GM12878 (cell line): Measurements from ENCODE around the gene NXPE2. TPM values are rescaled to one million over a fixed set of nuclear protein-coding genes. Genes with fewer than 3 reads are reported as not detected.

Source experiments
- ATAC-seq: fragments of 200-7000 bp; cut with Tn5 transposase; 3 replicates; pipeline ENCODE4 v1.9.1; 2020; ENCODE audit warnings: mild to moderate bottlenecking, moderate library complexity
- BruUV-seq: library from RNA; stranded (reverse); fragments of 400-500 nt; replicated peaks from 2 replicates; lab custom pipeline; 2021; lab: Mats Ljungman, UMichigan
- CTCF ChIA-PET: fragments of 300-600 bp; sonication (Branson Sonifier 250); formaldehyde crosslinking; extraction: SDS; loops from one replicate; lab custom pipeline; 2021; ENCODE audit warnings: inconsistent platforms; lab: Yijun Ruan, JAX
- POLR2A ChIA-PET: fragments of 350-600 bp; formaldehyde crosslinking; extraction: SDS; loops from one replicate; lab custom pipeline; 2021; ENCODE audit warnings: inconsistent platforms; lab: Charles Lee
- RAD21 ChIA-PET: fragments of 300-600 bp; sonication (Branson Sonifier 250); formaldehyde crosslinking; loops from one replicate; lab custom pipeline; 2023; ENCODE audit warnings: antibody characterized with exemption; ENCODE audit not compliant: unreplicated experiment; lab: Charles Lee
- SMC1A ChIA-PET: fragments of 300-600 bp; sonication (Branson Sonifier 250); formaldehyde crosslinking; loops from one replicate; lab custom pipeline; 2023; ENCODE audit not compliant: unreplicated experiment, uncharacterized antibody; lab: Charles Lee
- DNase-seq: peaks from one replicate; pipeline ENCODE4 v3.0.0-alpha.2; 2011; ENCODE audit warnings: low read depth, low spot score
- FAIRE-seq: peaks from 3 replicates; lab custom pipeline; 2011; peaks lifted over from hg19 to GRCh38; lab: Jason Lieb, UNC
- H2AFZ ChIP-seq: 2 replicates; pipeline ENCODE4 v1.6.0; 2011; ENCODE audit warnings: low read depth, low read length, control low read depth; ENCODE audit not compliant: control insufficient read depth
- H3K27ac ChIP-seq: 2 replicates; pipeline ENCODE4 v1.5.1; 2011; ENCODE audit warnings: control low read depth; ENCODE audit not compliant: control insufficient read depth, insufficient read depth
- H3K27me3 ChIP-seq, 2 experiments: replicated peaks in 1 of 2; 2 replicates each; pipeline versions ENCODE4 v1.6.0 to v1.6.1; 2011; ENCODE audit warnings: low read length in 1 of 2; ENCODE audit not compliant: control insufficient read depth in 2 of 2, insufficient read depth in 2 of 2
- H3K36me3 ChIP-seq, 2 experiments: 2 replicates each; pipeline ENCODE4 v1.5.1; 2011; ENCODE audit warnings: low read length in 1 of 2; ENCODE audit not compliant: control insufficient read depth in 2 of 2, insufficient read depth in 2 of 2
- H3K4me1 ChIP-seq: 2 replicates; pipeline ENCODE4 v1.6.1; 2011; ENCODE audit warnings: mild to moderate bottlenecking, low read length, moderate library complexity, mixed read lengths; ENCODE audit not compliant: control insufficient read depth, insufficient read depth
- H3K4me2 ChIP-seq: 2 replicates; pipeline ENCODE4 v1.6.0; 2011; ENCODE audit warnings: control low read depth; ENCODE audit not compliant: control insufficient read depth, insufficient read depth
- H3K4me3 ChIP-seq: fragments of 200-600 bp; sonication (generic); 2 replicates; pipeline ENCODE4 v1.5.1; 2016
- H3K79me2 ChIP-seq: 2 replicates; pipeline ENCODE4 v1.6.0; 2011; ENCODE audit warnings: low read length; ENCODE audit not compliant: control insufficient read depth, insufficient read depth
- H3K9ac ChIP-seq: 2 replicates; pipeline ENCODE4 v1.8.0; 2011; ENCODE audit warnings: low read length, control low read depth, mixed read lengths; ENCODE audit not compliant: control insufficient read depth, insufficient read depth
- H3K9me3 ChIP-seq: replicated peaks from 3 replicates; pipeline ENCODE4 v1.5.1; 2011; ENCODE audit warnings: mild to moderate bottlenecking, low read length; ENCODE audit not compliant: control insufficient read depth, insufficient read depth
- H4K20me1 ChIP-seq: 2 replicates; pipeline ENCODE4 v1.6.0; 2011; ENCODE audit not compliant: control insufficient read depth, insufficient read depth
- ATF7 ChIP-seq: fragments of 450-650 bp; IDR thresholded peaks from 2 replicates; pipeline ENCODE4 v1.6.1; 2016; ENCODE audit warnings: low read depth, mild to moderate bottlenecking
- BMI1 ChIP-seq: fragments of 450-650 bp; IDR thresholded peaks from 2 replicates; pipeline ENCODE4 v1.6.1; 2016; ENCODE audit warnings: mild to moderate bottlenecking, moderate library complexity, borderline replicate concordance
- BRCA1 ChIP-seq: IDR thresholded peaks from 2 replicates; pipeline ENCODE4 v1.6.1; 2011; ENCODE audit warnings: low read depth, low read length, improper control_type of control experiment
- CREM ChIP-seq: IDR thresholded peaks from 2 replicates; pipeline ENCODE4 v1.6.1; 2014; ENCODE audit warnings: antibody characterized with exemption, low read depth
- ETV6 ChIP-seq, 2 experiments: fragments of 450-650 bp in 1 of 2; IDR thresholded peaks in 1 of 2; conservative IDR thresholded peaks in 1 of 2; 2 replicates each; pipeline ENCODE4 v1.6.1; 2014; ENCODE audit warnings: antibody characterized with exemption in 1 of 2, borderline replicate concordance in 1 of 2, low read depth in 1 of 2, mild to moderate bottlenecking in 1 of 2, moderate library complexity in 1 of 2
- GABPA ChIP-seq: IDR thresholded peaks from 2 replicates; pipeline ENCODE4 v1.6.1; 2014; ENCODE audit warnings: antibody characterized with exemption, low read depth, mild to moderate bottlenecking, inconsistent platforms
- KAT2A ChIP-seq: conservative IDR thresholded peaks from 2 replicates; pipeline ENCODE4 v1.6.1; 2011; ENCODE audit warnings: low read depth, low read length; ENCODE audit not compliant: control insufficient read depth
- NR2C1 ChIP-seq: fragments of 450-650 bp; IDR thresholded peaks from 2 replicates; pipeline ENCODE4 v1.6.1; 2017; ENCODE audit warnings: antibody characterized with exemption, mild to moderate bottlenecking, moderate library complexity
- RCOR1 ChIP-seq: conservative IDR thresholded peaks from 2 replicates; pipeline ENCODE4 v1.6.1; 2012; ENCODE audit warnings: low read depth, low read length, improper control_type of control experiment
- SPI1 ChIP-seq: IDR thresholded peaks from 2 replicates; pipeline ENCODE4 v1.6.1; 2011; ENCODE audit warnings: low read depth, mild to moderate bottlenecking, low read length, moderate library complexity, borderline replicate concordance; ENCODE audit not compliant: insufficient read depth
- TCF7 ChIP-seq: IDR thresholded peaks from 2 replicates; pipeline ENCODE4 v1.6.1; 2014; ENCODE audit warnings: antibody characterized with exemption, borderline replicate concordance
- YBX1 ChIP-seq: fragments of 450-650 bp; IDR thresholded peaks from 2 replicates; pipeline ENCODE4 v1.6.1; 2016; ENCODE audit warnings: antibody characterized with exemption
- ZNF274 ChIP-seq: IDR thresholded peaks from one replicate; pipeline ENCODE4 v1.8.0; 2011; ENCODE audit not compliant: insufficient read length, insufficient read depth
- ZNF622 ChIP-seq: fragments of 450-650 bp; IDR thresholded peaks from 2 replicates; pipeline ENCODE4 v1.6.1; 2017; ENCODE audit warnings: mild to moderate bottlenecking, inconsistent platforms
- ZZZ3 ChIP-seq: IDR thresholded peaks from 2 replicates; pipeline ENCODE4 v1.6.1; 2011; ENCODE audit warnings: low read depth; ENCODE audit not compliant: control insufficient read depth, insufficient read length
- whole genome bisulfite sequencing: methylation state at CpG from one replicate; pipeline ENCODE4 v1.1.6; 2016; ENCODE audit warnings: low lambda C conversion rate; ENCODE audit not compliant: insufficient replicate concordance, insufficient coverage; ENCODE audit errors: missing lambda C conversion rate; 5-methylcytosine and 5-hydroxymethylcytosine counted together
- in situ Hi-C: fragments of 300-500 bp; cut with MboI; formaldehyde crosslinking; loops from 9 replicates; pipeline ENCODE4 v1.14.3; 2018; ENCODE audit warnings: mixed read lengths
- intact Hi-C: fragments of 100-400 bp; cut with micrococcal nuclease; formaldehyde crosslinking; loops from one replicate; pipeline ENCODE4 v1.14.2; 2022; ENCODE audit not compliant: unreplicated experiment
- polyA plus RNA-seq, 11 experiments: library from polyadenylated mRNA; depleted of rRNA in 4 of 11; unstranded in 6 of 11; stranded (reverse) in 5 of 11; fragments of >200 nt; fragmentation: Nextera tagmentation in 4 of 11; fragmentation: Illumina TruSeq in 1 of 11; extraction: Ambion mirVana in 4 of 11; extraction: Trizol in 1 of 11; gene quantifications; 1 replicate in 1 of 11; 2 replicates in 10 of 11; pipeline versions ENCODE4 v1.2.1 to v1.2.3, GENCODE V29; 2011 to 2016; ENCODE audit warnings: inconsistent platforms in 2 of 11, missing spikeins in 2 of 11, low read depth in 1 of 11
- total RNA-seq, 4 experiments: library from RNA; depleted of rRNA in 3 of 4; stranded (reverse); fragments of >200 nt in 3 of 4; fragmentation: Illumina TruSeq in 1 of 4; extraction: Trizol in 1 of 4; gene quantifications; 2 replicates each; pipeline versions ENCODE4 v1.2.1 to v1.2.3, GENCODE V29; 2013 to 2021
- TF ChIP-seq, protein P1 (sequence below): fragments of 450-650 bp; conservative IDR thresholded peaks from 2 replicates; pipeline ENCODE4 v1.6.1; 2017; ENCODE audit warnings: mild to moderate bottlenecking, moderate library complexity
- TF ChIP-seq, protein P2 (sequence below): fragments of 150-350 bp; IDR thresholded peaks from 2 replicates; pipeline ENCODE4 v1.6.1; 2014; ENCODE audit warnings: mild to moderate bottlenecking, low read depth, low read length
- TF ChIP-seq, protein P3 (sequence below): IDR thresholded peaks from 2 replicates; pipeline ENCODE4 v1.6.1; 2011; ENCODE audit warnings: low read depth, low read length, improper control_type of control experiment, borderline replicate concordance

NXPE2 gene
- total and polyA plus RNA-seq, 10 of the 15 experiments (the other 5 are each of a cell fraction or from before 2014, with no cell fraction given), result not detected

DNA sequence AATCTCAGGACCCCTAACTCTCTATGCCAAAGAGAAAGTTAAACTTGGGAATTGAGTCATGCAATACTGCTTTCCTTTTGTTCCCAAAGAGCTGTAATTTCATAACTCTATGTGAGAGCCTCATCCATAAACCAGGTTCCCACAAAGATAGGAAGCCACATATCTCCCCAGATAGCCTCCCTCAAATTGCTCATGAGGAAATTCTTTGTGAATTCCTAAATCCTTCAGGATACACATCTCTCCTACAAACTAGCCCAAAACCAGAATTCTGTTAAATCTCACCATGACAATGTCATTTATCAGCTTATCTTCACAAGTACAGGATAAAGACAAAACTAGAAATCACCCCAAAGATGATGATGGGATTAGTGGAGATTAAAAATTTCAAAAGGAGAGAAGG lies 4.7 kb upstream of the NXPE2 start (continued):
- TF ChIP-seq ETV6 (conservative IDR thresholded peaks at IDR 0.05 in 1 of 2, IDR thresholded peaks at IDR 0.05 in 1 of 2; ENCODE audit: borderline replicate concordance in 1 of 2, low read depth in 1 of 2) (no peak), CREM (no peak), RCOR1 (no peak), KAT2A (no peak), TCF7 (no peak), ZNF622 (no peak), ZNF274 (no peak)
- TF ChIP-seq, all 136 proteins: peak for 0

DNA sequence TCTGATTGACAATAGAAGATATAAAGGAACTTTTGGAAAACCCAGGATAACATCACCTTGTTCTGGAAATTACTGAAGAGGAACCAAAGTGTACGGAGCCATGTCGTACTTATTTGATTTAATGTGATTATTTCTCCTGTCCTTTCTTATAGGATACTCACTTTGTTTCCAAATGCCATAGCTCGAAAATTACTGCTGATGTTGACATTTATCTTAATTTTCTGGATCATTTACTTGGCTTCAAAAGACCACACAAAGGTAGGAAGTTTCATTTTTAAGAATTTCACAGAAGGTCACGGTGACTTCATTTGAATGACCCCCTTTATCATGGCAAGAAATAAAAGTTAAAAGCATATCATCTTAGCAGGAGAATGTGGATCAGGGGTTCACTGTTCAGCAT lies 1.2 kb downstream of the NXPE2 start:
- no peak for FAIRE-seq
- no TSS peak for BruUV-seq
- ChIA-PET SMC1A (no interaction called here), CTCF (no interaction called here), POLR2A (no interaction called here), RAD21 (no interaction called here)
- Histone ChIP-seq H3K27me3 (no peaks in the 10 kb centered on the region), H3K4me1 (no peaks in the 10 kb centered on the region), H3K9me3 (peaks cover 3% of the 10 kb centered on the region; the same call in 1 of the 3 replicates), H3K9ac (no peak overlapping the region), H4K20me1 (no peaks in the 10 kb centered on the region), H3K36me3 (no peaks in the 10 kb centered on the region), H3K79me2 (no peaks in the 10 kb centered on the region), H3K4me3 (no peak overlapping the region), H2AFZ (no peak overlapping the region), H3K4me2 (no peak overlapping the region), H3K27ac (no peak overlapping the region)
- no peak for DNase-seq
- TF ChIP-seq, protein P1, sequence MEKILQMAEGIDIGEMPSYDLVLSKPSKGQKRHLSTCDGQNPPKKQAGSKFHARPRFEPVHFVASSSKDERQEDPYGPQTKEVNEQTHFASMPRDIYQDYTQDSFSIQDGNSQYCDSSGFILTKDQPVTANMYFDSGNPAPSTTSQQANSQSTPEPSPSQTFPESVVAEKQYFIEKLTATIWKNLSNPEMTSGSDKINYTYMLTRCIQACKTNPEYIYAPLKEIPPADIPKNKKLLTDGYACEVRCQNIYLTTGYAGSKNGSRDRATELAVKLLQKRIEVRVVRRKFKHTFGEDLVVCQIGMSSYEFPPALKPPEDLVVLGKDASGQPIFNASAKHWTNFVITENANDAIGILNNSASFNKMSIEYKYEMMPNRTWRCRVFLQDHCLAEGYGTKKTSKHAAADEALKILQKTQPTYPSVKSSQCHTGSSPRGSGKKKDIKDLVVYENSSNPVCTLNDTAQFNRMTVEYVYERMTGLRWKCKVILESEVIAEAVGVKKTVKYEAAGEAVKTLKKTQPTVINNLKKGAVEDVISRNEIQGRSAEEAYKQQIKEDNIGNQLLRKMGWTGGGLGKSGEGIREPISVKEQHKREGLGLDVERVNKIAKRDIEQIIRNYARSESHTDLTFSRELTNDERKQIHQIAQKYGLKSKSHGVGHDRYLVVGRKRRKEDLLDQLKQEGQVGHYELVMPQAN, result no peak
- TF ChIP-seq SPI1 (no peak), BRCA1 (no peak), GABPA (no peak), YBX1 (no peak), ATF7 (no peak), NR2C1 (no peak), BMI1 (no peak), ZZZ3 (no peak)
- TF ChIP-seq, protein P2, sequence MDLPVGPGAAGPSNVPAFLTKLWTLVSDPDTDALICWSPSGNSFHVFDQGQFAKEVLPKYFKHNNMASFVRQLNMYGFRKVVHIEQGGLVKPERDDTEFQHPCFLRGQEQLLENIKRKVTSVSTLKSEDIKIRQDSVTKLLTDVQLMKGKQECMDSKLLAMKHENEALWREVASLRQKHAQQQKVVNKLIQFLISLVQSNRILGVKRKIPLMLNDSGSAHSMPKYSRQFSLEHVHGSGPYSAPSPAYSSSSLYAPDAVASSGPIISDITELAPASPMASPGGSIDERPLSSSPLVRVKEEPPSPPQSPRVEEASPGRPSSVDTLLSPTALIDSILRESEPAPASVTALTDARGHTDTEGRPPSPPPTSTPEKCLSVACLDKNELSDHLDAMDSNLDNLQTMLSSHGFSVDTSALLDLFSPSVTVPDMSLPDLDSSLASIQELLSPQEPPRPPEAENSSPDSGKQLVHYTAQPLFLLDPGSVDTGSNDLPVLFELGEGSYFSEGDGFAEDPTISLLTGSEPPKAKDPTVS, result no peak
- TF ChIP-seq, protein P3, sequence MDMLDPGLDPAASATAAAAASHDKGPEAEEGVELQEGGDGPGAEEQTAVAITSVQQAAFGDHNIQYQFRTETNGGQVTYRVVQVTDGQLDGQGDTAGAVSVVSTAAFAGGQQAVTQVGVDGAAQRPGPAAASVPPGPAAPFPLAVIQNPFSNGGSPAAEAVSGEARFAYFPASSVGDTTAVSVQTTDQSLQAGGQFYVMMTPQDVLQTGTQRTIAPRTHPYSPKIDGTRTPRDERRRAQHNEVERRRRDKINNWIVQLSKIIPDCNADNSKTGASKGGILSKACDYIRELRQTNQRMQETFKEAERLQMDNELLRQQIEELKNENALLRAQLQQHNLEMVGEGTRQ, result no peak
- no peak for ATAC-seq
- WGBS, result 47% methylated on average over 4 of the region's 4 CpGs
- in situ Hi-C loops, result no loop called here
- intact Hi-C loops, result no loop called here
